Caco-2 (cell line): ENCODE measurements around the gene DBH. TPM values are rescaled to one million over a fixed set of nuclear protein-coding genes. Genes with fewer than 3 reads are reported as not detected.

Experiments
- BruUV-seq: library from RNA; stranded (reverse); fragments of 400-500 nt; replicated peaks from 2 replicates; lab custom pipeline; 2021; lab: Mats Ljungman, UMichigan
- CTCF ChIA-PET: fragments of 300-600 bp; sonication (Branson Sonifier 250); formaldehyde crosslinking; loops from one replicate; lab custom pipeline; 2022; ENCODE audit warnings: antibody characterized with exemption; lab: Charles Lee
- POLR2A ChIA-PET: fragments of 300-600 bp; sonication (Branson Sonifier 250); formaldehyde crosslinking; loops from one replicate; lab custom pipeline; 2022; ENCODE audit warnings: antibody characterized with exemption; lab: Charles Lee
- DNase-seq, 2 experiments: peaks; one replicate each; pipeline versions ENCODE4 v3.0.0 to v3.0.0-alpha.2; 2020 to 2022
- H3K27me3 ChIP-seq: replicated peaks from 2 replicates; pipeline ENCODE4 v1.6.0; 2011; ENCODE audit warnings: low read length; ENCODE audit not compliant: control insufficient read depth, insufficient read depth
- H3K36me3 ChIP-seq: 2 replicates; pipeline ENCODE4 v1.5.1; 2011; ENCODE audit warnings: low read length; ENCODE audit not compliant: control insufficient read depth, insufficient read depth
- H3K4me1 ChIP-seq: fragments of 250-450 bp; sonication (Bioruptor Pico); 2 replicates; pipeline ENCODE4 v1.5.1; 2020; ENCODE audit warnings: mild to moderate bottlenecking
- H3K4me3 ChIP-seq: 2 replicates; pipeline ENCODE4 v1.5.1; 2011; ENCODE audit warnings: low read depth, mild to moderate bottlenecking, control low read depth, low read length
- H3K9me3 ChIP-seq: fragments of 250-450 bp; sonication (Bioruptor Pico); 2 replicates; pipeline ENCODE4 v1.5.1; 2020; ENCODE audit warnings: mild to moderate bottlenecking, moderate library complexity
- H3K27ac Mint-ChIP-seq: one replicate; pipeline ENCODE4 v1.8.0; 2022; ENCODE audit warnings: mixed read lengths; ENCODE audit not compliant: unreplicated experiment
- H3K27me3 Mint-ChIP-seq: one replicate; pipeline ENCODE4 v1.8.0; 2022; ENCODE audit warnings: mixed read lengths; ENCODE audit not compliant: insufficient read depth, unreplicated experiment
- H3K36me3 Mint-ChIP-seq: one replicate; pipeline ENCODE4 v1.8.0; 2022; ENCODE audit warnings: mild to moderate bottlenecking, mixed read lengths; ENCODE audit not compliant: insufficient read depth, unreplicated experiment
- H3K4me1 Mint-ChIP-seq: one replicate; pipeline ENCODE4 v1.8.0; 2022; ENCODE audit warnings: low read depth, mixed read lengths; ENCODE audit not compliant: unreplicated experiment
- H3K4me3 Mint-ChIP-seq: one replicate; pipeline ENCODE4 v1.8.0; 2022; ENCODE audit warnings: mild to moderate bottlenecking, moderate library complexity, mixed read lengths; ENCODE audit not compliant: unreplicated experiment
- H3K9me3 Mint-ChIP-seq: one replicate; pipeline ENCODE4 v1.8.0; 2022; ENCODE audit warnings: mixed read lengths; ENCODE audit not compliant: unreplicated experiment
- CTCF ChIP-seq, 2 experiments: fragments of 200-600 bp in 1 of 2; IDR thresholded peaks; 1 replicate in 1 of 2; 2 replicates in 1 of 2; pipeline versions ENCODE4 v1.5.1 to v1.8.0; 2011 to 2022; ENCODE audit warnings: antibody characterized with exemption in 1 of 2, control low read depth in 1 of 2, inconsistent platforms in 1 of 2, low read depth in 1 of 2, low read length in 1 of 2, mild to moderate bottlenecking in 1 of 2, moderate library complexity in 1 of 2; ENCODE audit not compliant: insufficient read depth in 1 of 2, severe bottlenecking in 1 of 2, unreplicated experiment in 1 of 2
- intact Hi-C: fragments of 100-400 bp; cut with micrococcal nuclease; formaldehyde crosslinking; loops from one replicate; pipeline ENCODE4 v1.10.0; 2022; ENCODE audit not compliant: unreplicated experiment
- total RNA-seq: library from RNA; stranded (reverse); gene quantifications from 2 replicates; pipeline ENCODE4 v1.2.3, GENCODE V29; 2022

The DBH gene
- total RNA-seq, 1 experiment from 2014 or later: not detected

GRCh38 chr9:133664173-133665050 is 28.2 kb downstream of the DBH start:
- no peak for DNase-seq
- H3K9me3 Mint-ChIP-seq: no peaks in the 10 kb centered on the region

GRCh38 chr9:133665096-133665495 is 28.9 kb downstream of the DBH start:
- Histone ChIP-seq H3K4me3 (no peak overlapping the region), H3K9me3 (no peaks in the 10 kb centered on the region), H3K27me3 (no peaks in the 10 kb centered on the region), H3K4me1 (no peaks in the 10 kb centered on the region), H3K36me3 (no peaks in the 10 kb centered on the region)
- intact Hi-C loops: no loop called here
- peaks cover 7% of the 10 kb centered on the region for H3K36me3 Mint-ChIP-seq
- H3K9me3 Mint-ChIP-seq: no peaks in the 10 kb centered on the region
- no peaks in the 10 kb centered on the region for H3K27me3 Mint-ChIP-seq
- no peak overlapping the region for H3K4me3 Mint-ChIP-seq
- TF ChIP-seq CTCF (IDR thresholded peaks at IDR 0.05; ENCODE audit: insufficient read depth in 1 of 2, low read depth in 1 of 2, low read length in 1 of 2, severe bottlenecking in 1 of 2, unreplicated experiment in 1 of 2): no peak
- CTCF ChIA-PET: interaction anchor here (0.7 kb wide), 1 partner anchor 13 kb away, joined by 3 read pairs; no protein-coding TSS in a partner anchor
- BruUV-seq: no TSS peak
- H3K27ac Mint-ChIP-seq: no peak overlapping the region
- H3K4me1 Mint-ChIP-seq: no peaks in the 10 kb centered on the region
- DNase-seq: no peak
- POLR2A ChIA-PET: no interaction called here

More at GRCh38 chr9:133664173-133665050, 28.2 kb downstream of the DBH start:
- POLR2A ChIA-PET: no interaction called here
- Histone ChIP-seq H3K9me3 (no peaks in the 10 kb centered on the region), H3K27me3 (no peaks in the 10 kb centered on the region), H3K4me3 (no peak overlapping the region), H3K4me1 (peaks cover under 1% of the 10 kb centered on the region; the same call in 1 of the 2 replicates), H3K36me3 (no peaks in the 10 kb centered on the region)
- Mint-ChIP-seq H3K4me3 (no peak overlapping the region), H3K27me3 (no peaks in the 10 kb centered on the region), H3K36me3 (peaks cover 7% of the 10 kb centered on the region), H3K27ac (no peak overlapping the region), H3K4me1 (no peaks in the 10 kb centered on the region)
- CTCF ChIA-PET: interaction anchor here (0.7 kb wide), 1 partner anchor 12 kb away, joined by 3 read pairs; no protein-coding TSS in a partner anchor
- peak in 1 of 2 experiments; percentile 28 for TF ChIP-seq CTCF (IDR thresholded peaks at IDR 0.05; ENCODE audit: insufficient read depth in 1 of 2, low read depth in 1 of 2, low read length in 1 of 2, severe bottlenecking in 1 of 2, unreplicated experiment in 1 of 2)
- no TSS peak for BruUV-seq
- intact Hi-C loops: no loop called here

GRCh38 chr9:133665535-133665934 is 29.4 kb downstream of the DBH start:
- CTCF ChIA-PET: no interaction called here
- H3K4me3 ChIP-seq: no peak overlapping the region
- no peaks in the 10 kb centered on the region for H3K4me1 Mint-ChIP-seq
- no peaks in the 10 kb centered on the region for H3K27me3 ChIP-seq
- DNase-seq: no peak
- POLR2A ChIA-PET: no interaction called here
- TF ChIP-seq CTCF (IDR thresholded peaks at IDR 0.05; ENCODE audit: insufficient read depth in 1 of 2, low read depth in 1 of 2, low read length in 1 of 2, severe bottlenecking in 1 of 2, unreplicated experiment in 1 of 2): no peak
- no peaks in the 10 kb centered on the region for H3K9me3 Mint-ChIP-seq
- H3K4me3 Mint-ChIP-seq: no peak overlapping the region
- H3K36me3 ChIP-seq: no peaks in the 10 kb centered on the region
- no peaks in the 10 kb centered on the region; the same call in 1 of the 2 replicates for H3K9me3 ChIP-seq
- no peaks in the 10 kb centered on the region for H3K4me1 ChIP-seq
- H3K27me3 Mint-ChIP-seq: no peaks in the 10 kb centered on the region
- no TSS peak for BruUV-seq
- no peak overlapping the region for H3K27ac Mint-ChIP-seq
- peaks cover 7% of the 10 kb centered on the region for H3K36me3 Mint-ChIP-seq
- intact Hi-C loops: no loop called here
